SK-N-SH (cell line): ENCODE measurements around the gene POLD4. TPM values are rescaled to one million over a fixed set of nuclear protein-coding genes. Genes with fewer than 3 reads are reported as not detected.

Experiments used
- CTCF ChIA-PET: fragments of 300-600, 350-600 bp; formaldehyde crosslinking; extraction: SDS; loops from one replicate; lab custom pipeline; 2021; lab: Yijun Ruan, JAX
- POLR2A ChIA-PET: fragments of 350-600 bp; sonication (Branson Sonifier 250); formaldehyde crosslinking; extraction: SDS; loops from one replicate; lab custom pipeline; 2020; ENCODE audit warnings: antibody characterized with exemption, inconsistent platforms; lab: Yijun Ruan, JAX
- DNase-seq: peaks from one replicate; pipeline ENCODE4 v3.0.0; 2012
- H2AFZ ChIP-seq: fragments of 200-600 bp; sonication (generic); 2 replicates; pipeline ENCODE4 v1.8.1; 2016; ENCODE audit warnings: antibody characterized with exemption, mild to moderate bottlenecking, low read depth
- H3F3A ChIP-seq: fragments of 200-600 bp; sonication (generic); replicated peaks from 2 replicates; pipeline ENCODE3; 2016; ENCODE audit warnings: antibody characterized with exemption, mild to moderate bottlenecking; ENCODE audit not compliant: insufficient read depth
- H3K27ac ChIP-seq, 2 experiments: fragments of 200-500 bp in 1 of 2; fragments of 200-600 bp in 1 of 2; sonication (Bioruptor generic) in 1 of 2; sonication (generic), shearing (Covaris generic) in 1 of 2; 2 replicates each; pipeline versions ENCODE4 v1.5.1 to v1.6.1; 2014 to 2016; ENCODE audit warnings: low read depth in 2 of 2, inconsistent platforms in 1 of 2, low read length in 1 of 2, mild to moderate bottlenecking in 1 of 2, mixed read lengths in 1 of 2
- H3K27me3 ChIP-seq: fragments of 200-600 bp; sonication (generic), shearing (Covaris generic); 2 replicates; pipeline ENCODE4 v1.6.1; 2016; ENCODE audit warnings: mixed run types; ENCODE audit not compliant: insufficient read depth
- H3K36me3 ChIP-seq, 2 experiments: fragments of 200-500 bp in 1 of 2; fragments of 200-600 bp in 1 of 2; sonication (Bioruptor generic) in 1 of 2; sonication (generic) in 1 of 2; replicated peaks in 1 of 2; 2 replicates each; pipeline versions ENCODE3 to v1.5.1; 2014 to 2016; ENCODE audit warnings: low read length in 1 of 2, mild to moderate bottlenecking in 1 of 2; ENCODE audit not compliant: insufficient read depth in 2 of 2, control insufficient read depth in 1 of 2
- H3K4me1 ChIP-seq, 2 experiments: fragments of 200-500 bp in 1 of 2; fragments of 200-600 bp in 1 of 2; sonication (Bioruptor generic) in 1 of 2; sonication (generic), shearing (Covaris generic) in 1 of 2; 2 replicates each; pipeline versions ENCODE4 v1.5.1 to v1.6.1; 2014 to 2016; ENCODE audit warnings: low read depth in 1 of 2, low read length in 1 of 2, mixed run types in 1 of 2; ENCODE audit not compliant: insufficient read depth in 2 of 2, control insufficient read depth in 1 of 2
- H3K4me2 ChIP-seq: fragments of 200-600 bp; sonication (generic), shearing (Covaris generic); 2 replicates; pipeline ENCODE4 v1.6.1; 2017; ENCODE audit warnings: mixed run types
- H3K4me3 ChIP-seq, 2 experiments: fragments of 200-500 bp in 1 of 2; fragments of 200-600 bp in 1 of 2; sonication (Bioruptor generic) in 1 of 2; sonication (generic), shearing (Covaris generic) in 1 of 2; 2 replicates each; pipeline versions ENCODE4 v1.5.1 to v1.8.1; 2014 to 2016; ENCODE audit warnings: low read depth in 2 of 2, inconsistent platforms in 1 of 2, low read length in 1 of 2, mild to moderate bottlenecking in 1 of 2, mixed read lengths in 1 of 2, moderate library complexity in 1 of 2
- H3K79me2 ChIP-seq: fragments of 200-600 bp; sonication (generic); 2 replicates; pipeline ENCODE4 v1.8.1; 2017; ENCODE audit warnings: mild to moderate bottlenecking; ENCODE audit not compliant: insufficient read depth
- H3K9ac ChIP-seq: fragments of 200-600 bp; sonication (generic); 2 replicates; pipeline ENCODE4 v1.6.1; 2017; ENCODE audit warnings: mixed run types
- H3K9me2 ChIP-seq: fragments of 200-600 bp; sonication (generic); 2 replicates; pipeline ENCODE4 v1.6.1; 2017; ENCODE audit warnings: mixed run types
- H3K9me3 ChIP-seq: fragments of 200-600 bp; sonication (generic); 2 replicates; pipeline ENCODE4 v1.6.1; 2017; ENCODE audit warnings: mixed run types, mild to moderate bottlenecking, moderate library complexity
- H4K20me1 ChIP-seq: fragments of 200-600 bp; sonication (generic); 2 replicates; pipeline ENCODE4 v1.6.1; 2017; ENCODE audit warnings: mild to moderate bottlenecking, mixed run types; ENCODE audit not compliant: insufficient read depth
- ELF1 ChIP-seq: IDR thresholded peaks from 2 replicates; pipeline ENCODE4 v1.4.0; 2012
- FOSL2 ChIP-seq: IDR thresholded peaks from 2 replicates; pipeline ENCODE4 v1.4.0; 2012; ENCODE audit warnings: low read depth, mild to moderate bottlenecking, moderate library complexity, borderline replicate concordance
- FOXM1 ChIP-seq: IDR thresholded peaks from 2 replicates; pipeline ENCODE4 v1.4.0; 2012; ENCODE audit warnings: low read depth, mild to moderate bottlenecking
- GATA2 ChIP-seq: sonication (generic); formaldehyde crosslinking; IDR thresholded peaks from 2 replicates; pipeline ENCODE4 v1.5.0; 2020; ENCODE audit warnings: mild to moderate bottlenecking, missing genetic modification reagents
- JUND ChIP-seq: IDR thresholded peaks from 2 replicates; pipeline ENCODE4 v1.4.0; 2012
- MAX ChIP-seq: IDR thresholded peaks from 2 replicates; pipeline ENCODE4 v1.4.0; 2012; ENCODE audit warnings: low read depth
- MXI1 ChIP-seq: IDR thresholded peaks from 2 replicates; pipeline ENCODE4 v1.6.1; 2012; ENCODE audit warnings: mild to moderate bottlenecking, low read depth, low read length, improper control_type of control experiment
- PBX3 ChIP-seq: IDR thresholded peaks from 2 replicates; pipeline ENCODE4; 2012
- RAD21 ChIP-seq: IDR thresholded peaks from 2 replicates; pipeline ENCODE4 v1.6.1; 2012; ENCODE audit warnings: mild to moderate bottlenecking, low read length
- REST ChIP-seq: IDR thresholded peaks from 2 replicates; pipeline ENCODE4 v1.6.1; 2012; ENCODE audit warnings: mild to moderate bottlenecking, low read depth, low read length, moderate library complexity
- TCF12 ChIP-seq: IDR thresholded peaks from 2 replicates; pipeline ENCODE4 v1.4.0; 2012
- USF1 ChIP-seq: IDR thresholded peaks from 2 replicates; pipeline ENCODE4 v1.4.0; 2012; ENCODE audit warnings: low read depth, borderline replicate concordance
- USF2 ChIP-seq: fragments of 150-350 bp; IDR thresholded peaks from 2 replicates; pipeline ENCODE4 v1.6.1; 2017; ENCODE audit warnings: antibody characterized with exemption, low read length, low read depth, borderline replicate concordance
- WGBS: methylation state at CpG from one replicate; pipeline ENCODE4 v1.1.6; 2017; ENCODE audit warnings: low lambda C conversion rate; 5-methylcytosine and 5-hydroxymethylcytosine counted together
- polyA plus RNA-seq, 3 experiments: library from polyadenylated mRNA; depleted of rRNA; stranded (reverse); fragments of >200 nt; gene quantifications; 2 replicates each; pipeline ENCODE4 v1.2.3, GENCODE V29; 2012

The POLD4 gene
- polyA plus RNA-seq, 1 of the 3 experiments (the other 2 are of a cell fraction) = 80.4 TPM

GRCh38 chr11:67393990-67394389, 40.6 kb upstream of the POLD4 start:
- Histone ChIP-seq H3F3A (peaks cover 12% of the 10 kb centered on the region), H2AFZ (no peak overlapping the region), H3K9me2 (no peaks in the 10 kb centered on the region), H3K79me2 (peaks cover 23% of the 10 kb centered on the region), H3K36me3 (peaks cover 8 to 18% of the 10 kb centered on the region in 2 experiments), H3K9ac (no peak overlapping the region), H4K20me1 (no peaks in the 10 kb centered on the region), H3K4me2 (no peak overlapping the region), H3K9me3 (no peaks in the 10 kb centered on the region), H3K4me1 (peaks cover 0 to 13% of the 10 kb centered on the region in 2 experiments; a peak in 1 of 4 replicates), H3K27ac (no peak overlapping the region), H3K4me3 (no peak overlapping the region), H3K27me3 (no peaks in the 10 kb centered on the region)
- WGBS = 70% methylated on average over 4 of the region's 5 CpGs
- no peak for DNase-seq
- POLR2A ChIA-PET = no interaction called here
- TF ChIP-seq FOXM1 (no peak), TCF12 (no peak), USF1 (no peak), FOSL2 (no peak)
- CTCF ChIA-PET = interaction anchor here (2.5 kb wide), 1 partner anchor 11 kb away, joined by 6 read pairs; no protein-coding TSS in a partner anchor

- Histone ChIP-seq H4K20me1 (no peaks in the 10 kb centered on the region), H3K4me3 (no peak overlapping the region), H3F3A (peaks cover 18% of the 10 kb centered on the region), H3K36me3 (peaks cover 8 to 13% of the 10 kb centered on the region in 2 experiments), H3K9me3 (no peaks in the 10 kb centered on the region), H3K9ac (no peak overlapping the region), H3K27me3 (no peaks in the 10 kb centered on the region), H3K9me2 (no peaks in the 10 kb centered on the region), H3K79me2 (peaks cover 23% of the 10 kb centered on the region), H3K4me1 (peaks cover 0 to 13% of the 10 kb centered on the region in 2 experiments; a peak in 1 of 4 replicates), H3K27ac (no peak overlapping the region), H3K4me2 (no peak overlapping the region), H2AFZ (no peak overlapping the region)
- POLR2A ChIA-PET = no interaction called here
- TF ChIP-seq REST (no peak), MXI1 (no peak), FOSL2 (no peak), RAD21 (no peak), MAX (no peak), PBX3 (no peak), USF2 (no peak), ELF1 (no peak), USF1 (no peak), GATA2 (CRISPR knock-in tag) (no peak), JUND (no peak)
- WGBS = 92% methylated on average over 6 of the region's 18 CpGs
- DNase-seq = no peak
- CTCF ChIA-PET = interaction anchor here (2.5 kb wide), 1 partner anchor 11 kb away, joined by 6 read pairs; no protein-coding TSS in a partner anchor
Measured at GRCh38 chr11:67393437-67393836, 40.1 kb upstream of the POLD4 start.
